ENCODE measurements around the gene MAP4K3. TPM values are rescaled to one million over a fixed set of nuclear protein-coding genes. Genes with fewer than 3 reads are reported as not detected.

MAP4K3 gene
- total RNA-seq, 2 experiments from 2014 or later, result 12.4 to 17.5 TPM

GRCh38 chr2:39216346-39217191 lies 220.5 kb downstream of the MAP4K3 start:
- ChIA-PET CTCF (ENCODE audit: unreplicated experiment) (no interaction called here), POLR2A (no interaction called here)
- Histone ChIP-seq H3K9me3 (ENCODE audit: low read length) (no peaks in the 10 kb centered on the region), H3K4me2 (ENCODE audit: low read length) (no peak overlapping the region), H3K36me3 (ENCODE audit: insufficient read depth, low read length) (no peaks in the 10 kb centered on the region), H3K27ac (ENCODE audit: low read depth, low read length, poor library complexity, severe bottlenecking) (no peak overlapping the region), H3K79me2 (ENCODE audit: insufficient read depth, low read depth, low read length) (no peaks in the 10 kb centered on the region), H3K4me3 (ENCODE audit: low read depth, low read length, poor library complexity, severe bottlenecking) (no peak overlapping the region), H3K4me1 (ENCODE audit: insufficient read depth, low read length, poor library complexity, severe bottlenecking) (no peaks in the 10 kb centered on the region), H2AFZ (ENCODE audit: low read length) (no peak overlapping the region), H3K9me2 (ENCODE audit: insufficient read depth, low read length) (0 out of 2 replicates have a peak, but pooled peaks cover 3% of the 10 kb centered on the region), H4K20me1 (ENCODE audit: insufficient read depth, low read length) (no peaks in the 10 kb centered on the region)
- intact Hi-C loops (cut with micrococcal nuclease; ENCODE audit: unreplicated experiment), result no loop called here
- DNase-seq (ENCODE audit: low spot score), result no peak
- no peak for TF ChIP-seq CTCF (conservative IDR thresholded peaks at IDR 0.05; ENCODE audit: low read length)
- TF ChIP-seq EZH2phosphoT487 (IDR thresholded peaks at IDR 0.05; ENCODE audit: borderline replicate concordance, low read depth, low read length), result no peak
- no TSS peak for BruUV-seq (replicated peaks)

GRCh38 chr2:39215545-39215944 lies 221.5 kb downstream of the MAP4K3 start:
- Histone ChIP-seq H3K36me3 (ENCODE audit: insufficient read depth, low read length) (no peaks in the 10 kb centered on the region), H3K9me3 (ENCODE audit: low read length) (no peaks in the 10 kb centered on the region), H3K27ac (ENCODE audit: low read depth, low read length, poor library complexity, severe bottlenecking) (no peak overlapping the region), H2AFZ (ENCODE audit: low read length) (no peak overlapping the region), H3K79me2 (ENCODE audit: insufficient read depth, low read depth, low read length) (no peaks in the 10 kb centered on the region), H4K20me1 (ENCODE audit: insufficient read depth, low read length) (no peaks in the 10 kb centered on the region), H3K4me3 (ENCODE audit: low read depth, low read length, poor library complexity, severe bottlenecking) (no peak overlapping the region), H3K4me2 (ENCODE audit: low read length) (no peak overlapping the region), H3K4me1 (ENCODE audit: insufficient read depth, low read length, poor library complexity, severe bottlenecking) (no peaks in the 10 kb centered on the region), H3K9me2 (ENCODE audit: insufficient read depth, low read length) (0 out of 2 replicates have a peak, but pooled peaks cover 3% of the 10 kb centered on the region)
- no peak for DNase-seq (ENCODE audit: low spot score)
- intact Hi-C loops (cut with micrococcal nuclease; ENCODE audit: unreplicated experiment), result no loop called here
- CTCF ChIA-PET (ENCODE audit: unreplicated experiment), result no interaction called here
- POLR2A ChIA-PET, result no interaction called here
- TF ChIP-seq CTCF (conservative IDR thresholded peaks at IDR 0.05; ENCODE audit: low read length) (no peak), EZH2phosphoT487 (IDR thresholded peaks at IDR 0.05; ENCODE audit: borderline replicate concordance, low read depth, low read length) (no peak)
- BruUV-seq (replicated peaks), result no TSS peak

- H2AFZ ChIP-seq (ENCODE audit: low read length), result no peak overlapping the region
- no peaks in the 10 kb centered on the region for H3K9me3 ChIP-seq (ENCODE audit: low read length)
- H3K79me2 ChIP-seq (ENCODE audit: insufficient read depth, low read depth, low read length), result no peaks in the 10 kb centered on the region
- DNase-seq (ENCODE audit: low spot score), result no peak
- CTCF ChIA-PET (ENCODE audit: unreplicated experiment), result no interaction called here
- TF ChIP-seq EZH2phosphoT487 (IDR thresholded peaks at IDR 0.05; ENCODE audit: borderline replicate concordance, low read depth, low read length) (no peak), CTCF (conservative IDR thresholded peaks at IDR 0.05; ENCODE audit: low read length) (no peak)
- 0 out of 2 replicates have a peak, but pooled peaks cover 3% of the 10 kb centered on the region for H3K9me2 ChIP-seq (ENCODE audit: insufficient read depth, low read length)
- H4K20me1 ChIP-seq (ENCODE audit: insufficient read depth, low read length), result no peaks in the 10 kb centered on the region
- H3K27ac ChIP-seq (ENCODE audit: low read depth, low read length, poor library complexity, severe bottlenecking), result no peak overlapping the region
- intact Hi-C loops (cut with micrococcal nuclease; ENCODE audit: unreplicated experiment), result no loop called here
- no TSS peak for BruUV-seq (replicated peaks)
- no peaks in the 10 kb centered on the region for H3K36me3 ChIP-seq (ENCODE audit: insufficient read depth, low read length)
- H3K4me3 ChIP-seq (ENCODE audit: low read depth, low read length, poor library complexity, severe bottlenecking), result no peak overlapping the region
- H3K4me2 ChIP-seq (ENCODE audit: low read length), result no peak overlapping the region
- POLR2A ChIA-PET, result interaction anchor here (0.5 kb wide), 1 partner anchor 167 kb away, joined by 3 read pairs; no protein-coding TSS in a partner anchor
- H3K4me1 ChIP-seq (ENCODE audit: insufficient read depth, low read length, poor library complexity, severe bottlenecking), result no peaks in the 10 kb centered on the region
Measured at GRCh38 chr2:39213015-39213414, 224.1 kb downstream of the MAP4K3 start.
